GM18861 (cell line): ENCODE data around the gene TDRD3.
A peak's percentile ranks its signal among the peaks of the same experiment; 100 is the strongest.

Experiments used
- ATAC-seq: cut with Tn5 transposase; IDR thresholded peaks from one replicate; pipeline ENCODE4 v1.9.1; 2021; ENCODE audit not compliant: unreplicated experiment

The TDRD3 gene

DNA sequence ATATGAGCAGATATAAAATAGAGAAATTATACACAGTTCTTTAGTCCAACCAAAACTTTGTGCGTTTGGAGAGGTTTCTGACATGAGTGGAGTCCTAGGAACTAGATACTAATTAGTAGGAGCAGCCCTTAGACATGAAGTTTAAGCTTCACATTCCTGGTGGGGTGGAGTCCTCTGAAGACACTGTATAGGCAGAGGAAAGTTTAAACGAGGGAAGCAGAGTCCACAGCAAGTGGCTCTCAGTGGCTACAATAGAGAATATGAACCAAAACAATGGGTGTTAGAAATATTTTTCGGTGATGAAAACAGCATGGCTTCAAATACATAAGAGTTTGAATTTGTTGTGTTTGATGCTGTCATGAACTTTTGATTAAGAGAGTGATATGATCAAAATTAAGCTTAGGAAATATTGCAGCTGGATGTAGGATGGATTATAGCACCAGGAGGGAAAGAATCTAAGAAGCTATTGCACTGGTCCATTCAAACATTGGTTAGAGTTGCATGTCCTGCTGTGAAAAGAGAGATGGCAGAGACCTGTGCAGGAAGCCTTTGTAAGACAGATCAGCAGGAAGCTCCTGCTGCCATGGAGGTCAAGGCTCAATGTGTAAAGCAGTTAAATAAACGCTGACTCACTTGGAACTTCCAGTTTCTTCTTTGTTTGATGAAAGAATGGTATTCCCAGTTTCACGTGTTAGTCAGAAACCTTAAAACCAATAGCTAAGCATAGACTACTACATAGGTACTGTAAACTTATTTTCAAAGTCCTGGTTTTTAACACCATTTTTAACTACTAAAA, 175.2 kb downstream of the TDRD3 start:
- ATAC-seq = no peak

- no peak for ATAC-seq
Measured at GRCh38 chr13:60572855-60573254, 175.8 kb downstream of the TDRD3 start.

GRCh38 chr13:60574735-60575134, 177.7 kb downstream of the TDRD3 start:
- ATAC-seq = no peak

GRCh38 chr13:60575142-60575541, 178.1 kb downstream of the TDRD3 start:
- no peak for ATAC-seq

GRCh38 chr13:60577761-60578160, 180.7 kb downstream of the TDRD3 start:
- ATAC-seq = no peak

GRCh38 chr13:60583196-60583888, 186.3 kb downstream of the TDRD3 start:
- ATAC-seq = no peak

GRCh38 chr13:60583911-60584753, 187.1 kb downstream of the TDRD3 start:
- no peak for ATAC-seq

DNA sequence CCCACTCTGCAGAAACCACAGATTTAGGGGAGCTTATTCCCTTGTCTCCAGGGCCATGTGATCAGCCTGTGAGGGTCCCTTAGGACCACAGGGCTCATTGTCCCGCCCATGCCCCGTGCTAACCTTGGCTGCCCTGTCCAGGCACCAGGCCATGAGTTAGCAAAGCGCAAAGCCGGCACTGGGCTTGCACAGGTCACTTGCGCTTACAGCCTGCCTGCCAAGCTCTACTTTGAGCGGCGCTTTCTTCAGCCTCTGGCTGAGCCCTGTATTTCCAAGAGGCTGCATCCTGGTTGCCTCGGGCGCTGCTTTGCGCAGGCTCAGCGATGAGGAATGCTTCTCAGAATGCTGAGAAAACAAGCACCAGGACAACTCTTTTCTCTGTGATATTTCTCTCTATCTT, 188.0 kb downstream of the TDRD3 start:
- ATAC-seq = no peak

GRCh38 chr13:60590800-60591747, 194.1 kb downstream of the TDRD3 start:
- peak; percentile 75 for ATAC-seq

DNA sequence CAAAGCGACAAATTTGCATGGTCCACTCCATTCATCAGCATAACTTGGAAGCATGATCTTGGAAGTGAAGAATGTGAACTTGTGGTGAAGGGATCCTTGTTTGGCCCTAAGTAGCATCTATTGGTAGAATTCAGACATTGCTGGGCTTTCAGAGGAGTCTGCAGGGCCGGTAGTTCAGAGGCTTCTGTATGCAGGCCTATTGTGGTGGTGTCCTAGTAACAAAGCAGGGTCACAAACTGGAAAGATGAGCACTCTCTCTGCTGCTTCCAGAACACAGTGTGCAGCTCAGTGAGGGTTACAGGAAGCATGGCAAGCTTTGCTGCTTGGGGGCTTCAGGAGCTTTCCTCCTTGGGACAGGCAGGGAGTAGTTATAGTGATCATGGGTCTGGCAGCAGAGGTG, 206.0 kb downstream of the TDRD3 start:
- no peak for ATAC-seq

DNA sequence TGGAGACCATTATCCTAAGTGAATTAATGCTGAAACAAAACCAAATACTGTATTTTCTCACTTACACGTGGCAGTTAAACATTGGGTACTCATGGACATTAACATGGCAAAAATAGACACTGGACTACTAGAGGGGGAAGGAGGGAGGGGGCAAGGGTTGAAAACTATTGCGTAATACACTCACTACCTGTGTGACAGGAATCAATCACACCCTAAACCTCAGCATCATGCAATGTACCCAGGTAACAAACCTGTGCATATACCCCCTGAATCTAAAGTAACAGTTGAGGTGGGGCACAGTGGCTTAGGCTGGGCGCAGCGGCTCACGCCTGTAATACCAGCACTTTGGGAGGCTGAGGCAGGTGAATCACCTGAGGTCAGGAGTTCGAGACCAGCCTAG, 207.0 kb downstream of the TDRD3 start:
- no peak for ATAC-seq

DNA sequence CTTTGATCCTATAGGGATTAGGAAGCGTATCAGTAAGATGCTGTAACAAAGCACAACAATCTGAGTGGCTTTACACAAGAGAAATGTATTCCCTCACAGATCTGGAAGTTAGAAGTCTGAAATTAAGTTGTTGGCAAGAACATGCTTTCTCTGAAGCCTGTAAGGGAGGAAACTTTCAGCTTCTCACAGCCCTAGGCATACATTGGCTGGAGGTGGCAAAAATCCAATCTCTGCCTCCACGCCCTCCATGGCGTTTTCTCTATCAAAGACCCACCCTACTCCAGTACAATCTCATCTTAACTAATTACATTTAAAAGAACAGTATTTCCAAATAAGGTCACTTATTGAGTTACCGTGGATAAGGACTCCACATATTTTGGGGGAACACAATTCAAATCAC, 211.9 kb downstream of the TDRD3 start:
- no peak for ATAC-seq

DNA sequence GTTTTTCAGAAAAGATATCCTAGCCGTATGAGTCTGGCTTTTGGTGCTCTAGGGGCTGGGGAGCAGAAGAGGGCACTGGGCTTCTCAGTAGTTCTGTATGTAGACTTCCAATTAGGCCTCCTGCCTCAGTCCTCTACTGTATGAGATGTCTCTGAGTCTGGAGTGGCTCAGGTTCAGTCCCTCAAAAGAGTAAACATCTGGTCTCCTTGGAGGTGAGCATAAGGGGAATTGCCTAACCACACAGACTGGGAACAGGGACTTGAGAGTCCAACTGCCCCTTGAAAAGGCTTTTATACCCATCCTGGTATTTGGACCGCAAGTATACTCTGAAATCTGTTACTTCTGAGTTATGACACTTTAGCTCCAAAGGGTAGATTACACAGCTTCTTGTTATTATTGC, 214.5 kb downstream of the TDRD3 start:
- no peak for ATAC-seq

DNA sequence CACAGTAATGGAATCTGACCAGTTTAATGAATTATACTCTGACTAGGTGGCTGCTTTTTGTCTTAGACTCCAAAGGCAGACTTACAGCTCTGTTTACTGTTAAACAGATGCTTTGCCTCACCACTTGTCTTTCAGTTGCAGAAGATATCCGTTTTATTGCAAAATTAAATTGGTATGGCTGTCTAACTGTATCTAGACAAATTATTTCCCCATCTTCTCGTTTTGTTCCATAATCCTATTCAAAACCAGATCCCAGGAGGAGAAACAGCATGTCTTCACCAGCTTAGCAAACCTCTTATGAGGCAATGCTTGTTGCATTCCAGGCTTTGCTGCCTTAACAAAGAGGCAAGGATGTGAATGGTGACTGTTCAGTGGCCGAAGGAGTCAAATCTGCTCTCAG, 215.6 kb downstream of the TDRD3 start:
- ATAC-seq = no peak

- ATAC-seq = no peak
Measured at GRCh38 chr13:60613080-60613479, 216.1 kb downstream of the TDRD3 start.

DNA sequence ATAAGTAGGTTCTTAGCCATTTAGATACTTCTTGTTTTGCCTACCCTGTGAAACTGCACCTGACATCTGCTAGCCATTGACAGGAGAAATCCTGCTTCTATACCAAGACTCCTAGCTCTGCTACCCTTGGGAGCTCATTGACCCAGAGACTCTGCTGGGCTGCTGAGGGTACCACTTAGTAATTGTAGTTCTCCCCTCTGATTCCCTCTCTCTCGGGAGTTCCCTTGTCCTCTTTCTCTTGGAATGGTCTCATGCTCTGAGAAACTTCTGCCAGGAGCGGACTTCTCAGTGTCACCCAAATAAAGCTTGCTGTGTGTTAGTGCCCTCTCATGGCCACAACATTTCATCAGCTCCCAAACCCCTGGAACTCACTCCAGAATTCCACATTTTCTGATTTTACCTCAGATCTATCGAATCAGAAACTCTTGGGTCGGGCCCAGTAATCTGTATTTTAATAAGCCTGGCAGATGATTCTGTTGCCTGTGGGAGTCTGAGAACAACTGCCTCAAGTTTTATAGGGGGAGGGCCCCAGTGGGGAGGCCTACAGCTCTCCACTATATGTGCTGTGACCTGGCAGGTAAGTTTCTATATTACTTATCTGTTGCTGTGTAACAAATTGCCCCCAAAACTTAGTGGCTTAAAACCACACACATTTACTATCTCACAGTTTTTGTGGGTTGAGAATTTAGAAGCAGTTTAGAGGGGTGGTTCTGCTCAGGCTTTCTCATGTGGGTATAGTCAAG, 221.1 kb downstream of the TDRD3 start:
- ATAC-seq = no peak

- ATAC-seq = no peak
Measured at GRCh38 chr13:60619461-60619860, 222.4 kb downstream of the TDRD3 start.

DNA sequence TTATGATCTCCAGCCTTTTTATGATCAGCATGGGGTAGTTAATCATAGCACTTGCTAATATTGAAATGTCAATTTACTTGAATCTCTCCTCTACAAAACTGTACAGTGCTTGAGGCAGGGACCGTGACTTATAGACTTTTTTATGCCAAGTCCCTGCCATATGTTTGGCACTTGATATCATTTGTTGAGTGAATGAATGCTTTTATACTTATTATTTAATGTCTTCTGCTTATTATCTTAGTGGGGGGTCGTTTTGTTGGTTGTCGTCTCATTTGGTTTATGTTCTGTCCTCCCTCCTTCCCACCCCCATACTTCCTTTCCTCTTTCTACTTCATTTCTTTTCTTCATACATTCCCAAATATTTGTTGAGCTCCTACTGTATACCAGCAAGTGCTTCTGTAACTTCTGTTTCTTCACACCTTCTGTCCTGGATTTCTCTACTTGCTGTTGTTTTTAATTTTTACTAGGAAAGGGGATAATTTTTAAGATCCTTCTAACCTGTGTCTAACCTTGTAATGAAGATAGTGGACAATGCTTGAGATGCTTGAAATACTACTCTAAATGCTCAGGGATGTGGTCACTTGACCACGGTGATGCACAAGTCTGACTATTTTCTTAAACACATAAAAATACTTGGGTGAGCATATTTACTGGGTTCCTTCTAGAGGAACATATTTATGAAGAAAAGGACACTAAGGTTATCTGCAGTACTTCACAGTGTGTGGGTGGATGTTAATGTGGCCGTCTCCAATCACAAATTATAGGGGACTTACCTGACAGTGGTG, 223.8 kb downstream of the TDRD3 start:
- ATAC-seq = no peak

GRCh38 chr13:60623151-60623550, 226.1 kb downstream of the TDRD3 start:
- no peak for ATAC-seq
